Stimulated activated CD4-positive, alpha-beta T cell treated with anti-CD3 and anti-CD28 coated beads, Interleukin-1b, Interleukin-23, amount 100 ng/mL, for 4 hours (primary cell): ENCODE results near the gene SMIM34.
"Not testable (repeated sequence)": the region's sequence is repeated elsewhere in the genome, so short reads cannot be mapped to it uniquely, and the experiment has no call there.

Experiments
- DNase-seq, 2 donors: peaks; one replicate each; pipeline ENCODE4 v3.0.0-alpha.2; 2020; ENCODE audit warnings: low read depth in 2 of 2

SMIM34 gene, protein sequence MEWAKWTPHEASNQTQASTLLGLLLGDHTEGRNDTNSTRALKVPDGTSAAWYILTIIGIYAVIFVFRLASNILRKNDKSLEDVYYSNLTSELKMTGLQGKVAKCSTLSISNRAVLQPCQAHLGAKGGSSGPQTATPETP

DNA sequence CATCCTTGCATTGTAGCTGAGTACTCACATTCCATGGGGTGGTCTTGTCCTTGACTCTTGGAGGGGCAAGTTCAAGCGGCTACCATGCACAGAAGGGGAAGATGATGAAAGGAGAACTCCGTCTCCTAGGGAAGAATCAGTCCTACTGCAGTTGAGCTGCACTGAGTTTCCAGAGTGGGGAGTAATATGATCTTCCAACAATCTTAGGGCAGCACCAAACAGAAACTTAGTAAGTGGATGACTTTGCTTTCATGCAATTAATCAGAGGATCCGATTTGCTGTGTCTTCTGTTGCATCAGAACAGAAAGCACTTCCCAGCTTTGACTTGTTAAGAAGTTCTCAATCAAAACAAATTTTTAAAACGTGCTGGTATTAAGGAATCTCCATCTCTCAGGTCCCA is at the start of gene SMIM34:
Gene SMIM34, minus strand, starts transcription at position 147 of the 400 bp plus-strand sequence. Its CDS starts 112 bp downstream, at position 35.
- DNase-seq = not testable (repeated sequence)

DNA sequence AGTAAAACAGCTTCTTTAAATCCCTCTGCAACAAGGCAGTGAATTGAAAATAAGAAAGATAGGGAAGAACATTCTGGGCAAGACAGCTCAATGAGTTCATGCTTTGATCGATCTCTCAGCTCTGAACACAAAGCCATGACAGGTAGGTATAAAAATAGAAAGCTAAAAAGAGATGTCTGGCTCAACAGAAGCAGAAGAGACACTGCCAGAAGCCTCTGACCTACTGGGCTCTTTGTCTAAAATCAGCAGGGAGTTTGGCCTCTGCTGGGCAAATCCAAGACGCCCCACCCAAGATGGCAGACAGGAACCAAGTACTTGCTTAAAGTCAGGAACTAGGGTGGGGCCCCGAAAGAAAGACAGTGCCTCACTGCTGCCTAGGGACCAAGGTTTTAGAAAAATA is 43.6 kb upstream of the SMIM34 start:
- DNase-seq = not testable (repeated sequence)

DNA sequence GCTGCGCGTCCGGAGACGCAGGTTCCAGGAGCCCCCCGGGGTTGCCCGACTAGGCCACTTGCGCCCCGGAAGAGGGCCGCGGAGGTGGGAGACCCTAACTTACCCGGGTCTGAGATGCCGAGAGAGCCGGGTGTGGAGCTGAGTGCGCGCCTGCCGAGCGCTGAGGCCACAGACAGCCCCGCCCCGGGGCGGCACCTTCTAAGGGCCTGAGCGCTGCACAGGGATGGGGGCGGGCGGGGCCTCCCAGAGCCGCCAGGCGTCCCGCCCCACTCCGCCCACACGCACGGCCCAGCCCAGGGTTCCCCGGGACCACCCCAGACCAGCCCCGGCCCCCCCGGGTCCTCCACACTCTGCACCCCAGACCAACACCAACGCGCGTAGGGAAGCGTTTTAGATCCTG is 35.7 kb upstream of the SMIM34 start:
- not testable (repeated sequence) for DNase-seq

DNA sequence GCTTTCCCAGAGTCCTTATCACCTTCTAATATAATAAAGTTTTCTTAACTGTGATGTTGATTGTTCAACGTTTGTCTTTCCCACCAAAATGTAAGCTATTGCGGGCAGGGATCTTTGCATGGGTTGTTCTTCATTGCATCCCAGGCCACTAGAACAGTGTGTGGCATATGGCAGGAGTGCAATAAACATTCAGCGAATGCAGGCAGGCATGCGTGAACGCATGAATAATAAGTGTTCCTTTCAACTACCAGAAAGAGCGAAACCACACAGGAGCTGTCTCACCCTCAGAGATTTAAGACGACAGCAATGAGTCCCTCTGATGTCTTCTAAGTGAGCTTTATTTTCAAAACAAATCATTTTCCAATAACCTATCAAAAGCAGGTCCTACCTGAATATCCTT is 34.5 kb upstream of the SMIM34 start:
- not testable (repeated sequence) for DNase-seq

DNA sequence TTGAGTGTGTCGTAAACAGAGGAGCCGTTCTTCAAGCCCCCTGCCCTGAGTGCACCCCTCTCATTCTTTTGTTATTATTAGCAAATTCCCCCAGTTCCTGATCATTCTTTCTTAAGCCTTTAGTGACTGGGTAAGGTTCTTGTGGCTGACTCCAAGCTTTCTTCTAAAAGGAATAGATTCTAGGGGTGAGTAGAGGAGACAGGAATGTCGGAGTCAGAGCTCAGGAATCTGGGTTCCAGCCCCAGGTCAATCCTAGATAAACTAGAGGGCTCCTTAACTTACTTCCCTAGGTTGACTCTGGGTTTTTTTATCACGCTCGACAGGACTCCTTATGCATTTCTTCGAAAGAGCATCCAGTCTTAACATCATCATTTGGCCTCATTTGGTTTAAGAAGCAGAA is 32.4 kb upstream of the SMIM34 start:
- not testable (repeated sequence) for DNase-seq

DNA sequence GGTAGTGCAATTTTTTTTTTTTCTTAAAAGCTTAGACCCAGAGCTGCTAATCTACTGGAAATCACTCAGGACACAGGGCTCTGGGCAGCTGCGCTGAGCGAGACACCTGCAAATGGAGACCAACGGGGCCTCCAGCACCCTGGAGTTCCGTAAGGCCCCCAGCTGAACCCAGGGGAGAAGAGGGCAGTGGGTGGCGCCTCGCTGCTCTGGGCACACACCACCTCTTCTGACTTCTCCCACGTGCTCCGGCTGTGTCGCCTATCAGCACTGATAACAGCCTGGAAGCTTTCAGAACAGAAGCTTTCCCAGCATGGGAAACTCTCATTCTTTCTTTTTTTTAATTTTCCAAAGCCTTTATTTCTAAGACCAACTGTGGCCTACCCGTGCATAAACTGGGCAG is 31.9 kb upstream of the SMIM34 start:
- not testable (repeated sequence) for DNase-seq

DNA sequence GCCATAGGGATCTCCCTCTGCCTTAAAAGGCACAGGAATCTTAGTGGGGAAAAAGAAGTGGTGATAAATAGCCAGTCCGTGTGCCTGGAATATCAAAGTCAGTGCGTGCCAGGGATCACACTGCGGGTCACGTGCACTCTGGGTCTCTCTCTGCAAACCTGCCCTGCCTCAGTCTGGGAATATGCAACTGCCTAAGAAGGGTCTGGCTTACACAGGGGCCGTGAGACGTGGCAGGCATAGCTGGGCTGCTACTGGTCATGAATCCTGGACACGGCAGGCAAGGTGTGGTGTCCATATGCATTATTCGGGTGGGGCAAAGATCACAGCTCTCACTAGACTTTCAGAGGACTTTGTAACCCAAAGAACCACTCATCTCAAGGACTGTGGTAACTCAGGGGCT is 23.3 kb upstream of the SMIM34 start:
- not testable (repeated sequence) for DNase-seq

DNA sequence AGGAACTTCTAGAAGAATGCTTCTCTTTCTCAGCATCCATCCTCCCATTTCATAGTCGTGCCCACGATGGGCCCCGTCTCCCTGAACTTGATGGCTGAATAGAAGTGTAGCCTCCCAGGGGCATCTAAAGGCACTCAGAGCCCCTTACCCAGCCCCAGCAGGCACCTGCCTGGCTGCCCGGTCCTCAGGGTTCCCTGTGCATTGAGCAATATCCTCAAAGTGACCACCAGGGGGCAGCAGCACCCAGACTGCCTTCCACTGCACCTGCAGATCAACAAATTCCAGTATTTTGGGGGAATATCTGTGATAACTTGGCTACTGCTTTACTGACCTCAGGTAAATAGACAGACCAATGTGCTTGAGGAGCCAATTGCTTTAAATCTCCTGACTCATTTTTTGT is 19.7 kb upstream of the SMIM34 start:
- DNase-seq = not testable (repeated sequence)

DNA sequence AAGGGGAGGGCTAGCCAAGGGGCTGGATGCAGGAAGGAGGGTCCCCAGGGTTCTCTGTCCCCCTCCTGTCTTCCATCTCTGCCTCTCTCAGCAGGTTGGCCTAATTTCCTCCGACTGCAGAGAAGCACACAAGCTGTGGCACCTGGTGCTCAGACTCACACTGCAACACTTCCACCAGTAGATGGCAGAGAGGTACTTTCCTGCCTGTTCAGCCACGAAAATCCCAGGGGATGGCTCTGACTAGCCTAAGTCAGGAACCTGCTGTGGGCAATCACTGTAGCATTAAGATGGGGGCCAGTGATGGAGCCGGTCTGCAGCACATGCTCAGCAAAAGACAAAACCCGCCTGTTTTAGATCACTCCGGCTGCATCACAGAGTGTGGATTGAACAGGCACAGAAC is 6.0 kb upstream of the SMIM34 start:
- DNase-seq = not testable (repeated sequence)

DNA sequence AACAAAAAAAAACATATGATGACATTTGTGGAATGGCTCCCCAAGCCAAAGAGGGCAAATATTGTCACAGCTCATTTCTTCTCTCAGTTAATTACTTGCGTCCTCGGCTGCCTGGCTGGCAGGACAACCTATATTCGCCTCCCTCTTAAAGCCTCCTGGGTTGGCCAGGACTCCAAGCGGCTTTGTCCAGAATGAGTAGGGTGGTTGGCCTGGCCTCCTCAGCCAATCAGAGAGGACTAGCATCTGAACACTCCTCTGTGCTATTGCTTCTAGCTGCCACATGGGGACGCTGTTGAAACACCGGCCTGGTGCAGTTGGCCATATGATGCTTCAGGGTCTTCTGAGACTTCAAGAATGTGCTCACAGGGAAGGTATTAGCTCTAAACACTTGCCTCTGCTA is 4.7 kb upstream of the SMIM34 start:
- DNase-seq = not testable (repeated sequence)

DNA sequence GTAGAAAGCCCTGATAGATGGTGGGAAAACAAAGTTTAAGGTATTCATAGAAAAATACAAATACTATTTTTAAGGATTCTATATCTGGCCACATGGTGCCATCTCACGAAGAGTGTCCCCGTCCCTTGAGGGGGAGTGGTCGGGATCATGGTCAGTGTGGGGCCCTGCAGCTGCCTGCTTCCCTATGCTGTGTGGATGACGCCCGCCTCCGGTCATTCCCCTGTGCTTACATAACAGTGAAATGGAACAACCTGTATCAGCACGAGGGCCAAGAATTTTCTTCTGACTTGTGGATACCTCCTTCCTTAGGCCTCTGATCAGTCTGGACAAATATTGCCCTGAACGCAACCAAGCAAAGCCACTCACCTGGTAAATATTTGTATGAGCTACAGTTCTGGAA is 3.6 kb upstream of the SMIM34 start:
- not testable (repeated sequence) for DNase-seq

DNA sequence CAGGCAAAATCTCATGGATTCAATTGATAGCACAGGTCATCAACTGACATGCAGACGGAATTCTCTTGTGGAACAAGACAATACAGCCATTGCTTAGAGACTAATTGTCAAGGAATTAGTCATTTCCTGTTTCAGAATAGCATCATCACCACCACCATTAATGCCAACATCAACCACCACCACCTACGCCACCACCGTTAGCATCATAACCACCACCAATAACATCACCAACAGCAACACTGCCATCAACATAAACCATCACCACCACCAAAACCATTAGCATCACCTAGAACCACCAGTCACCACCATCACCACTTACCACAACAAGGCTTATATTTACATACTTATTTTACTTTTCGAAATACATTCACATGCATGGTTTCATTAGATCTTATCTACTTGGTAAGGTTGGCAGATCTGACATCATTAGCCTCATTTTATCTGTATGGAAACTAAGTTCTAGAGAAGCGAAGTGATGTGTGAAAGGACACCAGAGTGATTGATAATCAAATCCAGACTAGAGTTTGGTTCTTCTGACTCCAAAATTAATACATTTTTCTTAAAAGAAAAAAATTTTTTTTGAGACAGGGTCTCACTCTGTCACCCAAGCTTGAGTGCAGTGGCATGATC is 6.2 kb downstream of the SMIM34 start:
- not testable (repeated sequence) for DNase-seq

DNA sequence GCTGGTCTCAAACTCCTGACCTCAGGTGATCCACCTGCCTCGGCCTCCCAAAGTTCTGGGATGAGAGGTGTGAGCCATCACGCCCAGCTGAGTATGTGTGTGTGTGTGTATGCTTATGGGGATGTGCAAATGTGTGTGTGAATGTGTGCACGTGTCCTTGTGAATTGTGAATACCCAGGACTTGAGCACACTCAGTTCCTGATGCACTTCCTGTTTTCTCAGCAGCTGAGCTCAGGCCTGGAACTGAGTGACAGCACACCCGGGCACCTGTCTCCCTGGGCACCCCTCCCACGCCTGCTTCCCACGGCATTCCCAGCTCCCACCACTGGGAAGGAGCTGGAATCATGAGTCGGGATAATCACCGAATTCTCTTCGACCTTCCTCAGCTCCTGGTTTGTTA is 16.5 kb downstream of the SMIM34 start:
- not testable (repeated sequence) for DNase-seq

DNA sequence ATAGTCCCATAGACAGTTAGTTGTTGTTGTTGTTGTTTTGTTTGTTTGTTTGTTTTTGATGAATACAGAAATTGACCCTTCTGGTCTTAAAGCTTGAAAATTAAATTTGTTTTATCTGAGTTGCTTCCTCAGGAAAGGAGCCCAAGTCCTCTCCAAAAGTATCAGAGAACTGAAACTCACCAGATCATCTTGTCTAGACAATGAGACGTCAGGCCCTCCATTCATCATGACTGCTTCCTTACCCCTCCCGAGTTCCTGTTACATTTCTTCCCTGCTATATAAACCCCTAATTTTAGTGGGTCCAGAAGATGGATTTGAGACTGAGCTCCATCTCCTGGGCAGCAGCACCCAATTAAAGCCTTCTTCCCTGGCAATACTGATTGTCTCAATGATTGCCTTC is 17.1 kb downstream of the SMIM34 start:
- not testable (repeated sequence) for DNase-seq

DNA sequence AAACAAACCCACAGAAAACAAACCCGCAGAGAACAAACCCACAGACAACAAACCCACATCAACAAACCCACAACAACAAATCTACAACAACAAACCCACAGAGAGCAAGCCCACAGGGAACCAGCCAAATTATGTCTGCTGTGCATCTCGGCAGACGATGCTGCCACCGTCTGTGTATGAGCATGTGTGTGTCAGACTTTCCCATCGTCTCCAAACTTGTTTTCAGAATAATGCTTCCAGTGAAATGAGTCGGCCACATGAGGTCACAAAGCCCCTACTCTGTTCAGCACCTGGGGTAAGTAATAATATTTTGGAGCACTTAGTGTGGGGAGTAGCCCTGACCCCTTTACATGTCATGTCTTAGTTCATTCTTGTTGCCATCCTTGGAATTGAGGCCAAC is 17.6 kb downstream of the SMIM34 start:
- not testable (repeated sequence) for DNase-seq

DNA sequence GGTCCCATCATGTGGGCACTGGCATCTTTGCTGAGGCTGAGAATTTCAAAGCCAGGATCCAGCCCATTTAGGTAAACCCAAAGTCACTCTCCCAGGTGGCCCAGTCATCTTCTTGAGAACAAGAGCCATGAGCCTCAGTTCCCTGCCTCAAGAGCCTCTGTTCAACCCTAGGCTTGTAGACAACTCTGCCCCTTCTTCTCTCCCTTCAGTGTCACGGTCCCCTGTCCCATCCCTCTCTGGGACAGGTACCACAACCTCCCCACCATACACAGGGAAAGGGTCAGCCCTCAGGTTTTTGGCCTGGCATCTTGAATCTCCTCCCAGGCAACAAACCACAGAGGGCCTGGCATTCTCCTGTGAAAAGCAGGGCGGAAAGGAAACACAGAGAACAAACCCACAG is 18.1 kb downstream of the SMIM34 start:
- DNase-seq = not testable (repeated sequence)

DNA sequence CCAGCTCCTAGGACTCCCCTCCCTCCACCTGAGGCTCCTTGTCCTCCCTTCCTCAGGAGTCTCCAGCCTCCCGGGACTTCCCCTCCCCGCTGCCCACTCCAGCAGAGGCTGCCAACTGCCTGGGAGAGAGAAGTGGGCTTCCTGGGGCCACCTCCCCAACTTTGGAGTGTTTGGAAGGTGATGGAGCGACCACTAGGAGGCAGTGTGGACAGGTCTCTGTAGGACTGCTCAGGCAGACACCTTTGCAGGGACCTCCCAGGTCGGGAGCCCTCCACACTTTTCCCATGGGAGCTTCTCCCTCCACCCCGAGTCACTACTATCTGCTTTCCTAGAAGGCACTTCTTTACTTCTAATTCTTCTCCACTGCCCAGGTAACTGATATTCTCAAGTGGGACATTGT is 19.0 kb downstream of the SMIM34 start:
- not testable (repeated sequence) for DNase-seq

DNA sequence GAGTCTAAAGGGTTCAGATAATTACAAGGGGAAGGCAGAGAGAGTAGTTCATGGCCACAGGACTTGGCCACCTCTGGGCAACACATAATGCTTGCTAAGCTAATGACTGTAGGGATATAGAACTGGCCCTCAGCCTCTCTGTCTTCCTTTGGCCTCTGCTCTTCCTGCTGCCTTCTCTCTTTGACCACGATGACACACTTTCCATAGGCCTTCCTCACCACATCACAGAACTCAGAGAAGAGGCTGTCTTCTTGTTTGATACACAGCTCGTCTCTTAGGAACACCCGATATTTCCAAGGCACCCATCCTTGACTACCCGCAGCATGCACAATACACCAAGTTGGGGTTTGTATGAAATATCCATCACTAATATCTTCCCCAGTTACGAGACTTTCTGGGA is 23.2 kb downstream of the SMIM34 start:
- DNase-seq = not testable (repeated sequence)

DNA sequence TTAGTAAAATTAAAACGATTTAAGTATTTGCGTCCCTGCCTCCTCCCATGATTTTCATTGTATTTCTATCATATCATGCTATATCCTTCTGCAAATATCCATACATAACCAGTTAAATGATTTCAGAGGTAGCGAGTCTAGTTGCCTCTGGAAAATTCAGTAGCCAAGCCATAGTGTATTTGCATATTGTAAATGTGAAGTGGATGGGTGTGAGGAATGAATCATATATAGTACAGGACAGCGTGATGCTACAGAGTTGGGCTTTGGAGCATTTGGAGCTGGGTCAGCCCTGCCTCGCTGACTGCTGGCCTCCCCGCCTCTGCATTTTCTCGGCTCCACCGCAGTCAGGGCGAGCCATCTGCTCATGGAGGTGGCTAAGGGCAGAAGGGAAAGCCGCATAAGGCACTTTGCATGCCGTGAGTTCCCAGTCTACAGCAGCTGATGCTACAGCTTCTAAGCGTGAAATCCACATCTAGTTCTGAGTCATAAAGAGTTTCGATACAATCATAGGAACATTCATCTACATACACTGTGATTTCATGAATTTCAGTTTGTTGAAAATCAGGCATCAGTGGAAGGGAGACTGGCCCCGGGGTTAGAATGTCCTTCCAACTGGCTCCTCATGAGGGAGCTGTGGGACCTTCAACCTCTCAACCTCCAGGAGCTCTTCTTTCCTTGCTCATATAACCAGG is 39.9 kb downstream of the SMIM34 start:
- not testable (repeated sequence) for DNase-seq

DNA sequence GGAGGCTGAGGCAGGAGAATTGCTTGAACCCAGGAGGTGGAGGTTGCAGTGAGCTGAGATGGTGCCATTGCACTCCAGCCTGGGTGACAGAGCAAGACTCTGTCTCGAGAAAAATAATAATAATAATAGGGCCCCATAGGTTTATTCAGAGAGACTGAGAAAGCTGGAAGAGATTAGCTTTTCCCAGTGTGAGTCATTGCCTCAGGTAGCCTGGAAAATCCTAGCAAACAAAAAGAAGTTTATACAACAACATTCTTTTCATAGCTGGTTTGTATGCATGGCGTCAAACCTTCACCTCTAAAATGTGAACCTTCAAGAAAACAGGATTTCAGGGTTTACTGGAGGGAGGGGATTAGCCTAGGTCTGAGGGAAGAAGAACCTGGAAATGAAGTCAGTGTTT is 40.6 kb downstream of the SMIM34 start:
- DNase-seq = not testable (repeated sequence)

DNA sequence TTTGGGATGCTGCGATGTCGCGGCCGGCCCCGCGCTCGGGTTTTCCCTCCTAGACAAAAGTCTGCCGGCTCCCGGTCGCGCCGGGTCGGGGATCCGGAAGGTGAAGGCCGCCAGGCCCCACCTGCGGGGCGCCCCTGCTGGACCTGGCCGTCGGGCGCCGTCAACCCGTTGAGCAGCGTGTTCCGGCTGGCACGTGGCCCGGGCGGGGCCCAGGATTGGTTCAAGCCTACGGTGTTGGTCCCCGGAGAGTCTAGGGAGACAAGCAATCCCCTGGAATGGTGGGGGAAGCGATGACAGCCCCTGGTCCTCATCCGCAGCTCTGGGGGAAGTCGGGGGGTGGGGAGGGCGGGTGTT is 48.2 kb downstream of the SMIM34 start:
- DNase-seq = not testable (repeated sequence)

DNA sequence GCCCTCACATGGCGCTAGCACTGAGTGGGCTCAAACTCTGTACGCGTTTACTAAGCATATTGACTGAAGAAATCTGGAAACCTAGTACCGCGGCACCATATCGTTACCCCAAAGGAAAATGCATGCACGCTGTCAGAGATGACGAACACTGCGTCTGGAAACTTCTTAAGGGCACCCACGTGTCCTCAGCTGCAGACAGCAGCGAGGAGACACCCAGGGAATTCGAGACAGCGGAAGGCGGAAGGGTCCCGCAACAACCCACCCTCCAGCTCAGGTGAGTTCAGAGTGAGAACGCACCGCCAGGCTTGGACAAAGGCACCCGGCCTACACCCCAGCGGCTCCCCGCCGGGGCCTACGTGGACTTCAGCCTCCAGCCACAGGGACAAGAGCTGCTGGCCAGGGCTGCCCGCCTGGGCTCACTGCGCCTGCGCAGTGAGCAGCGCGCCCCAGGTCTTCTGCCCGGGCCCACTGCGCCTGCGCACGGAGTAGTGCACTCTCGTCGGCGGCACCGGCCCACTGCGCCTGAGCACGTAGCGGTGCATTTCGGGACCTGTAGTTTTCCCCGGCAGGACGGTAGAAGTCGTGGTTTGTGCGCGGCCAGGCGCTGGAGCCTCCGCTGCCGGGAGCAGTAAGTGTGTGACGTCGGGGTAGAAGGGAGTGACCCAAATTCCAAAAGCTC is 48.7 kb downstream of the SMIM34 start, which contains the start of gene SMIM11:
Gene SMIM11, plus strand, starts transcription at position 568 of the 679 bp plus-strand sequence. CDS start 3,998 bp downstream, outside the sequence.
- not testable (repeated sequence) for DNase-seq
